ENCODE data around the gene CYBC1.

Gene CYBC1

GRCh38 chr17:82411396-82412053, 39.0 kb downstream of the CYBC1 start:
- DNase-seq (ENCODE audit: low spot score): no peak
- no peak for TF ChIP-seq CTCF (IDR thresholded peaks at IDR 0.05; ENCODE audit: borderline replicate concordance, control extremely low read depth, extremely low read depth, insufficient read depth, missing control alignments)
- in situ Hi-C loops (cut with MboI; ENCODE audit: low sequenced_read_pairs, unreplicated experiment): no loop called here

GRCh38 chr17:82410014-82410716, 40.4 kb downstream of the CYBC1 start:
- in situ Hi-C loops (cut with MboI; ENCODE audit: low sequenced_read_pairs, unreplicated experiment): no loop called here
- DNase-seq (ENCODE audit: low spot score): no peak
- TF ChIP-seq CTCF (IDR thresholded peaks at IDR 0.05; ENCODE audit: borderline replicate concordance, control extremely low read depth, extremely low read depth, insufficient read depth, missing control alignments): no peak

- no peak for DNase-seq (ENCODE audit: low spot score)
- TF ChIP-seq CTCF (IDR thresholded peaks at IDR 0.05; ENCODE audit: borderline replicate concordance, control extremely low read depth, extremely low read depth, insufficient read depth, missing control alignments): no peak
- in situ Hi-C loops (cut with MboI; ENCODE audit: low sequenced_read_pairs, unreplicated experiment): loop anchor here (5.0 kb wide), 1 partner anchor 57 kb away; no protein-coding TSS in a partner anchor
Observed at GRCh38 chr17:82408938-82409318, 41.6 kb downstream of the CYBC1 start.

- in situ Hi-C loops (cut with MboI; ENCODE audit: low sequenced_read_pairs, unreplicated experiment): loop anchor here (5.0 kb wide), 1 partner anchor 56 kb away; no protein-coding TSS in a partner anchor
- no peak for DNase-seq (ENCODE audit: low spot score)
- TF ChIP-seq CTCF (IDR thresholded peaks at IDR 0.05; ENCODE audit: borderline replicate concordance, control extremely low read depth, extremely low read depth, insufficient read depth, missing control alignments): no peak
Observed at GRCh38 chr17:82408288-82408937, 42.1 kb downstream of the CYBC1 start.

GRCh38 chr17:82407255-82407654, 43.3 kb downstream of the CYBC1 start:
- in situ Hi-C loops (cut with MboI; ENCODE audit: low sequenced_read_pairs, unreplicated experiment): loop anchor here (5.0 kb wide), 1 partner anchor 55 kb away; no protein-coding TSS in a partner anchor
- DNase-seq (ENCODE audit: low spot score): no peak
- no peak for TF ChIP-seq CTCF (IDR thresholded peaks at IDR 0.05; ENCODE audit: borderline replicate concordance, control extremely low read depth, extremely low read depth, insufficient read depth, missing control alignments)

GRCh38 chr17:82406131-82406671, 44.4 kb downstream of the CYBC1 start:
- in situ Hi-C loops (cut with MboI; ENCODE audit: low sequenced_read_pairs, unreplicated experiment): loop anchor here (5.0 kb wide), 1 partner anchor 54 kb away; no protein-coding TSS in a partner anchor
- no peak for TF ChIP-seq CTCF (IDR thresholded peaks at IDR 0.05; ENCODE audit: borderline replicate concordance, control extremely low read depth, extremely low read depth, insufficient read depth, missing control alignments)
- DNase-seq (ENCODE audit: low spot score): no peak

All from GM13976 (cell line).